Liver (tissue), 3 donors: ENCODE results near the gene JAKMIP2.

ENCODE experiments used
- ATF3 ChIP-seq: IDR thresholded peaks from 2 replicates; pipeline ENCODE4 v1.6.1; 2016; ENCODE audit warnings: antibody characterized with exemption
- GABPA ChIP-seq, 2 donors: IDR thresholded peaks in 1 of 2; conservative IDR thresholded peaks in 1 of 2; 2 replicates each; pipeline ENCODE4 v1.6.1; 2016; ENCODE audit warnings: antibody characterized with exemption in 2 of 2, mild to moderate bottlenecking in 1 of 2, moderate library complexity in 1 of 2
- HNF4A ChIP-seq, 2 donors: conservative IDR thresholded peaks; 2 replicates each; pipeline ENCODE4 v1.6.1; 2016; ENCODE audit warnings: antibody characterized with exemption in 2 of 2, mild to moderate bottlenecking in 2 of 2
- HNF4G ChIP-seq: IDR thresholded peaks from 2 replicates; pipeline ENCODE4 v1.6.1; 2016; ENCODE audit warnings: antibody characterized with exemption
- JUND ChIP-seq, 2 donors: IDR thresholded peaks; 2 replicates each; pipeline ENCODE4 v1.6.1; 2016; ENCODE audit warnings: antibody characterized with exemption in 2 of 2
- MAX ChIP-seq: IDR thresholded peaks from 2 replicates; pipeline ENCODE4 v1.6.1; 2016; ENCODE audit warnings: antibody characterized with exemption
- RAD21 ChIP-seq, 2 donors: IDR thresholded peaks; 2 replicates each; pipeline ENCODE4 v1.6.1; 2016; ENCODE audit warnings: antibody characterized with exemption in 2 of 2, mild to moderate bottlenecking in 2 of 2
- RXRA ChIP-seq, 2 donors: IDR thresholded peaks; 2 replicates each; pipeline ENCODE4 v1.6.1; 2017 to 2018; ENCODE audit warnings: antibody characterized with exemption in 2 of 2, mild to moderate bottlenecking in 1 of 2
- SP1 ChIP-seq: IDR thresholded peaks from 2 replicates; pipeline ENCODE4 v1.6.1; 2018; ENCODE audit warnings: antibody characterized with exemption, mild to moderate bottlenecking
- TAF1 ChIP-seq: conservative IDR thresholded peaks from 2 replicates; pipeline ENCODE4 v1.6.1; 2016; ENCODE audit warnings: antibody characterized with exemption, mild to moderate bottlenecking
- YY1 ChIP-seq: IDR thresholded peaks from 2 replicates; pipeline ENCODE4 v1.6.1; 2016; ENCODE audit warnings: antibody characterized with exemption, mild to moderate bottlenecking
- ZBTB33 ChIP-seq: IDR thresholded peaks from 2 replicates; pipeline ENCODE4 v1.6.1; 2016; ENCODE audit warnings: antibody characterized with exemption
- TF ChIP-seq, protein P1 (sequence below): fragments of 150-350 bp; IDR thresholded peaks from 2 replicates; pipeline ENCODE4 v1.5.1; 2017; ENCODE audit warnings: improper control_type of control experiment, low read depth, low read length; ENCODE audit not compliant: missing input control
- TF ChIP-seq, protein P2 (sequence below): IDR thresholded peaks from 2 replicates; pipeline ENCODE4 v1.6.1; 2016; ENCODE audit warnings: antibody characterized with exemption, mild to moderate bottlenecking
- donor health status: healthy.
- donor health status: healthy.

DNA sequence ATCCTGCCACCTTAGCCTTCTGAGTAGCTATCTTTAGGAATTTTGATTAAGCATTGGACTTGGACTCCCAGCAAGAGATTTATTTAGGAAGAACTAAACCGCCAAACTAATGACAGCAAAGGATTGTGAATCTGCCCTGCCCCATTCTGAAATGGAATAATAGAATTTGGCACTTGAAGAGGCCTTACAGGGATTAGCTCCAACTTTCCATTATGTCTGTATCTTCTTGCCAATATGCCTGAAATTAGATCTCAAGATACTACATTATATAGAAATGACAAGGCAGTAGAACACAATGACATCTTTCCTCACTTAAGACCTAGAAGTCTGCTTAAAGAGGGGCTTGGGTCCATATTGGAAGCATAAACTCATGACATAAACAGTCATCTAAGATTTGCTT, 195.7 kb downstream of the JAKMIP2 start:
- TF ChIP-seq, protein P1, sequence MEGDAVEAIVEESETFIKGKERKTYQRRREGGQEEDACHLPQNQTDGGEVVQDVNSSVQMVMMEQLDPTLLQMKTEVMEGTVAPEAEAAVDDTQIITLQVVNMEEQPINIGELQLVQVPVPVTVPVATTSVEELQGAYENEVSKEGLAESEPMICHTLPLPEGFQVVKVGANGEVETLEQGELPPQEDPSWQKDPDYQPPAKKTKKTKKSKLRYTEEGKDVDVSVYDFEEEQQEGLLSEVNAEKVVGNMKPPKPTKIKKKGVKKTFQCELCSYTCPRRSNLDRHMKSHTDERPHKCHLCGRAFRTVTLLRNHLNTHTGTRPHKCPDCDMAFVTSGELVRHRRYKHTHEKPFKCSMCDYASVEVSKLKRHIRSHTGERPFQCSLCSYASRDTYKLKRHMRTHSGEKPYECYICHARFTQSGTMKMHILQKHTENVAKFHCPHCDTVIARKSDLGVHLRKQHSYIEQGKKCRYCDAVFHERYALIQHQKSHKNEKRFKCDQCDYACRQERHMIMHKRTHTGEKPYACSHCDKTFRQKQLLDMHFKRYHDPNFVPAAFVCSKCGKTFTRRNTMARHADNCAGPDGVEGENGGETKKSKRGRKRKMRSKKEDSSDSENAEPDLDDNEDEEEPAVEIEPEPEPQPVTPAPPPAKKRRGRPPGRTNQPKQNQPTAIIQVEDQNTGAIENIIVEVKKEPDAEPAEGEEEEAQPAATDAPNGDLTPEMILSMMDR: no peak
- TF ChIP-seq YY1: no peak
- TF ChIP-seq RAD21 (IDR thresholded peaks at IDR 0.05): no peak
- no peak for TF ChIP-seq ATF3
- no peak for TF ChIP-seq RXRA (IDR thresholded peaks at IDR 0.05)
- TF ChIP-seq JUND (IDR thresholded peaks at IDR 0.05): no peak
- TF ChIP-seq ZBTB33: no peak
- TF ChIP-seq, protein P2, sequence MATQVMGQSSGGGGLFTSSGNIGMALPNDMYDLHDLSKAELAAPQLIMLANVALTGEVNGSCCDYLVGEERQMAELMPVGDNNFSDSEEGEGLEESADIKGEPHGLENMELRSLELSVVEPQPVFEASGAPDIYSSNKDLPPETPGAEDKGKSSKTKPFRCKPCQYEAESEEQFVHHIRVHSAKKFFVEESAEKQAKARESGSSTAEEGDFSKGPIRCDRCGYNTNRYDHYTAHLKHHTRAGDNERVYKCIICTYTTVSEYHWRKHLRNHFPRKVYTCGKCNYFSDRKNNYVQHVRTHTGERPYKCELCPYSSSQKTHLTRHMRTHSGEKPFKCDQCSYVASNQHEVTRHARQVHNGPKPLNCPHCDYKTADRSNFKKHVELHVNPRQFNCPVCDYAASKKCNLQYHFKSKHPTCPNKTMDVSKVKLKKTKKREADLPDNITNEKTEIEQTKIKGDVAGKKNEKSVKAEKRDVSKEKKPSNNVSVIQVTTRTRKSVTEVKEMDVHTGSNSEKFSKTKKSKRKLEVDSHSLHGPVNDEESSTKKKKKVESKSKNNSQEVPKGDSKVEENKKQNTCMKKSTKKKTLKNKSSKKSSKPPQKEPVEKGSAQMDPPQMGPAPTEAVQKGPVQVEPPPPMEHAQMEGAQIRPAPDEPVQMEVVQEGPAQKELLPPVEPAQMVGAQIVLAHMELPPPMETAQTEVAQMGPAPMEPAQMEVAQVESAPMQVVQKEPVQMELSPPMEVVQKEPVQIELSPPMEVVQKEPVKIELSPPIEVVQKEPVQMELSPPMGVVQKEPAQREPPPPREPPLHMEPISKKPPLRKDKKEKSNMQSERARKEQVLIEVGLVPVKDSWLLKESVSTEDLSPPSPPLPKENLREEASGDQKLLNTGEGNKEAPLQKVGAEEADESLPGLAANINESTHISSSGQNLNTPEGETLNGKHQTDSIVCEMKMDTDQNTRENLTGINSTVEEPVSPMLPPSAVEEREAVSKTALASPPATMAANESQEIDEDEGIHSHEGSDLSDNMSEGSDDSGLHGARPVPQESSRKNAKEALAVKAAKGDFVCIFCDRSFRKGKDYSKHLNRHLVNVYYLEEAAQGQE: no peak
- TF ChIP-seq GABPA (IDR thresholded peaks at IDR 0.05 in 1 of 2, conservative IDR thresholded peaks at IDR 0.05 in 1 of 2): no peak
- no peak for TF ChIP-seq TAF1
- no peak for TF ChIP-seq SP1
- TF ChIP-seq MAX: no peak
- no peak for TF ChIP-seq HNF4G
- no peak for TF ChIP-seq HNF4A (conservative IDR thresholded peaks at IDR 0.05)
